AG10803 (cell line): ENCODE data around the gene POLD2.

ENCODE experiments used
- DNase-seq: peaks from one replicate; pipeline ENCODE4 v3.0.0; 2010; ENCODE audit warnings: low read depth
- H3K4me3 ChIP-seq: 2 replicates; pipeline ENCODE4 v1.5.1; 2011; ENCODE audit warnings: mild to moderate bottlenecking, low read length, control low read depth
- CTCF ChIP-seq: conservative IDR thresholded peaks from 2 replicates; pipeline ENCODE4 v1.5.1; 2011; ENCODE audit warnings: mild to moderate bottlenecking, low read length, control low read depth, inconsistent platforms

Gene POLD2

GRCh38 chr7:44074349-44074695 lies 49.0 kb downstream of the POLD2 start:
- no peak for DNase-seq
- H3K4me3 ChIP-seq, result no peak overlapping the region
- no peak for TF ChIP-seq CTCF

DNA sequence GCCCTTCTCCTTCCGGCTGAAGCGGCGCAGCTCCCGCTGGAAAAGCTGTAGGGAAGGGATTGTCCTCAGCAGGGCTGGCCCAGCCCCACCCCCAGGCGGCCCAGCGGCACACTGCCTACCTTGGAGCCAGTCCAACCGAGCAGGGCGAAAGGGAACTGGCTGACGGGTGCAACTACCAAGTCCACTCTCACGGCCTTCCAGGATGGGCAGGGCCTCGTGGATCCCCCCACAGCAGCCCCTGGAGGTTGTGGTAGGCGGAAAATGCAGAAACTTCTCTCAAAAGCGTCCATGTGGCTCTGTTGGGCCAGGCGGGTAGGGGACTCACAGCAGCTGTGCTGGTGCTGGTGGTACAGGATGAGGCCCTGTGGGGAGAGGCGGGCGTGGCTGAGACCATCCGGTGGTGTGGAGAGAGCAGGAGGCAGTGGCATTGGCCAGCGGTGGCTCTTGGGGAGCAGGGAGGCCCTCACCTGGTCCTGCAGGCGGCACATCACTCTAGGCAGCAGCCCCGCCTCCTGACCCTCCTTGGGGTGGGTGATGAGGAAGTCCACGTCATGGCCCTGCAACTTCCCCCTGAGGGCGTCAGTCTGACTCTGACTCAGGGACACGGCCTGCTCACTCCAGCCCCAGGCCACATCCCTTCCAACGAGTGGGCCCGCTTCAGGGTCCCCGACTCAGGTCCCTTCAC lies 49.5 kb downstream of the POLD2 start:
- DNase-seq, result peak; percentile 41
- H3K4me3 ChIP-seq, result no peak overlapping the region
- no peak for TF ChIP-seq CTCF

GRCh38 chr7:44072364-44073231 lies 50.8 kb downstream of the POLD2 start:
- TF ChIP-seq CTCF, result peak; percentile 89
- peak; percentile 78 for DNase-seq

GRCh38 chr7:44071726-44072363 lies 51.5 kb downstream of the POLD2 start:
- H3K4me3 ChIP-seq, result no peak overlapping the region
- DNase-seq, result no peak
- no peak for TF ChIP-seq CTCF

More at GRCh38 chr7:44072364-44073231, 50.8 kb downstream of the POLD2 start:
- H3K4me3 ChIP-seq, result no peak overlapping the region

- no peak for TF ChIP-seq CTCF
- no peak overlapping the region for H3K4me3 ChIP-seq
- no peak for DNase-seq
Measured at GRCh38 chr7:44068054-44068453, 55.3 kb downstream of the POLD2 start.

DNA sequence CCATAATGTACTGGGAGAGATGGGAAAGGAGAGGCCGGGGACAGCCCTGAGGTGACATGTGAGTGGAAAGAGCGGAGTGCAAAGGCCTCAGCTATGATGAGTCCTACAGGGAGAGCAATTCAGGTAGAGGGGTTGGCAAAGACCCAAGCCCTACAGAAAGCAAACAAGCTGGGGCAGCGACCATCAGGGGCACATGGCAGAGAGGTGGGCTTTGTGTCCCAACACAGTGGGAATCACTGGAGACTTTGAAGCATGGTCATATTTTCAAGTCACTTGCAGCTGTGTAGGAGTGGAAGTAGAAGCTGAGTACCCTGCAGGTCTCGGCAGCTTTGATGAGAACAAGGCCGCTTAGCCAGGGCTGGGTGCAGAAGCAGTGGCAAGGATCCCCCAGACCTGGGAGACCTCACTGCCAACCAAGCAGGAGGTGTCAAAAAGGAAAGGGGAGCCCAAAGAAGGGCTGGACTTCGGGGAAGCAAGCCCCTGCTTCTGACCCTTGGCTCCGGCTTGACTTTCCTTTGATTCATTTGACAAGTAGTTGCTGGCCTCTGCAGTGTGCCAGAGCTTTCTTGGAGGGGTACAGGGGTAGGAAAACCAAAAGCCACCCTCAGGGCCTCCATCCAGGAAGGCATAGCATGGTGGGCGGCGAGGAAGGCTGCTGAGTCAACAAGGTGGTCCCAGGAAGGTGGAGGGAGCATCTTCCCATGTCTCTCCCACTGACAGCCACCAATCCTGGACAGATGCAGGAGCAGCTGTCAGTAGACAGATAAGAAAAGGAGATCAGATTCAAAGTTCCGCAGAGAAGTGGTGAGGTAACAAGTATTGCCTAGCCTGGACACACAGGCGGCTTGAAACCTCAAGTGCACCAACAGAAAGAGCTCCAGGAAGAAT lies 56.0 kb downstream of the POLD2 start:
- TF ChIP-seq CTCF, result no peak
- DNase-seq, result no peak
- H3K4me3 ChIP-seq, result no peak overlapping the region
